MCF 10A (cell line): ENCODE results near the gene FBXO39. TPM values are rescaled to one million over a fixed set of nuclear protein-coding genes. Genes with fewer than 3 reads are reported as not detected.

Experiments used
- BruUV-seq: library from RNA; stranded (reverse); fragments of 400-500 nt; replicated peaks from 2 replicates; lab custom pipeline; 2021; lab: Mats Ljungman, UMichigan
- CTCF ChIA-PET: fragments of 300-600 bp; sonication (Branson Sonifier 250); formaldehyde crosslinking; extraction: SDS; loops from one replicate; lab custom pipeline; 2021; ENCODE audit warnings: antibody characterized with exemption, inconsistent platforms; lab: Yijun Ruan, JAX
- POLR2A ChIA-PET: fragments of 300-600, 350-650 bp; sonication (Branson Sonifier 250); formaldehyde crosslinking; extraction: SDS; loops from one replicate; lab custom pipeline; 2020; ENCODE audit warnings: antibody characterized with exemption, inconsistent platforms; lab: Yijun Ruan, JAX
- DNase-seq: peaks from one replicate; pipeline ENCODE4 v3.0.0-alpha.2; 2018; ENCODE audit not compliant: unreplicated experiment
- H3K27ac Mint-ChIP-seq: one replicate; pipeline ENCODE4 v1.8.0; 2022; ENCODE audit warnings: mild to moderate bottlenecking, low read depth, mixed read lengths; ENCODE audit not compliant: unreplicated experiment
- H3K27me3 Mint-ChIP-seq: one replicate; pipeline ENCODE4 v1.8.0; 2022; ENCODE audit warnings: mixed read lengths; ENCODE audit not compliant: insufficient read depth, unreplicated experiment
- H3K36me3 Mint-ChIP-seq: one replicate; pipeline ENCODE4 v1.8.0; 2022; ENCODE audit warnings: mild to moderate bottlenecking, moderate library complexity, mixed read lengths; ENCODE audit not compliant: insufficient read depth, unreplicated experiment
- H3K4me1 Mint-ChIP-seq: one replicate; pipeline ENCODE4 v1.8.0; 2022; ENCODE audit warnings: mixed read lengths; ENCODE audit not compliant: insufficient read depth, unreplicated experiment
- H3K4me3 Mint-ChIP-seq: one replicate; pipeline ENCODE4 v1.8.0; 2022; ENCODE audit warnings: mild to moderate bottlenecking, moderate library complexity, mixed read lengths; ENCODE audit not compliant: unreplicated experiment
- H3K9me3 Mint-ChIP-seq: one replicate; pipeline ENCODE4 v1.8.0; 2022; ENCODE audit warnings: mixed read lengths; ENCODE audit not compliant: unreplicated experiment
- CTCF ChIP-seq: fragments of 200-600 bp; IDR thresholded peaks from one replicate; pipeline ENCODE4 v1.8.0; 2022; ENCODE audit warnings: antibody characterized with exemption, mild to moderate bottlenecking; ENCODE audit not compliant: unreplicated experiment
- intact Hi-C: fragments of 100-400 bp; cut with micrococcal nuclease; formaldehyde crosslinking; loops from 2 replicates; pipeline ENCODE4 v1.14.1; 2022
- total RNA-seq: library from RNA; stranded (reverse); gene quantifications from 2 replicates; pipeline ENCODE4 v1.2.3, GENCODE V29; 2022

Gene FBXO39
- total RNA-seq, 1 experiment from 2014 or later, result 1.4 TPM

- DNase-seq, result no peak
- H3K9me3 Mint-ChIP-seq, result no peaks in the 10 kb centered on the region
- H3K36me3 Mint-ChIP-seq, result no peaks in the 10 kb centered on the region
- no TSS peak for BruUV-seq
- H3K27ac Mint-ChIP-seq, result no peak overlapping the region
- intact Hi-C loops, result loop anchor here (1.0 kb wide), 1 partner anchor 133 kb away; no protein-coding TSS in a partner anchor
- CTCF ChIA-PET, result interaction anchor here (0.6 to 1.1 kb wide), 2 partner anchors 20 to 44 kb away, joined by 3 to 4 read pairs; no protein-coding TSS in a partner anchor
- no peak for TF ChIP-seq CTCF
- POLR2A ChIA-PET, result no interaction called here
- H3K4me1 Mint-ChIP-seq, result no peaks in the 10 kb centered on the region
- no peak overlapping the region for H3K4me3 Mint-ChIP-seq
- peaks cover 2% of the 10 kb centered on the region for H3K27me3 Mint-ChIP-seq
These were observed 23.7 kb downstream of the FBXO39 start for GRCh38 chr17:6799738-6800137.

GRCh38 chr17:6800422-6801027 is 24.5 kb downstream of the FBXO39 start:
- no TSS peak for BruUV-seq
- H3K4me3 Mint-ChIP-seq, result no peak overlapping the region
- peak; percentile 43 for DNase-seq
- intact Hi-C loops, result loop anchor here (1.0 kb wide), 1 partner anchor 134 kb away; no protein-coding TSS in a partner anchor
- CTCF ChIA-PET, result interaction anchor here (0.5 to 1.2 kb wide), 8 partner anchors 13 to 150 kb away, joined by 3 to 11 read pairs (median 4); no protein-coding TSS in a partner anchor
- H3K27me3 Mint-ChIP-seq, result peaks cover 10% of the 10 kb centered on the region
- H3K27ac Mint-ChIP-seq, result no peak overlapping the region
- H3K9me3 Mint-ChIP-seq, result no peaks in the 10 kb centered on the region
- TF ChIP-seq CTCF, result peak; percentile 42
- no peaks in the 10 kb centered on the region for H3K4me1 Mint-ChIP-seq
- POLR2A ChIA-PET, result interaction anchor here (1.3 kb wide), 1 partner anchor 13 kb away, joined by 6 read pairs; no protein-coding TSS in a partner anchor
- no peaks in the 10 kb centered on the region for H3K36me3 Mint-ChIP-seq

- TF ChIP-seq CTCF, result no peak
- no TSS peak for BruUV-seq
- Mint-ChIP-seq H3K36me3 (no peaks in the 10 kb centered on the region), H3K9me3 (no peaks in the 10 kb centered on the region), H3K4me3 (no peak overlapping the region), H3K4me1 (no peaks in the 10 kb centered on the region), H3K27me3 (no peaks in the 10 kb centered on the region), H3K27ac (no peak overlapping the region)
- intact Hi-C loops, result no loop called here
- no peak for DNase-seq
- CTCF ChIA-PET, result interaction anchor here (0.7 to 1.0 kb wide), 2 partner anchors 32 to 190 kb away, joined by 3 read pairs; no protein-coding TSS in a partner anchor
- POLR2A ChIA-PET, result no interaction called here
These were observed 35.5 kb downstream of the FBXO39 start for GRCh38 chr17:6811510-6811909.

GRCh38 chr17:6812295-6812694 is 36.3 kb downstream of the FBXO39 start:
- no peak overlapping the region for H3K27ac Mint-ChIP-seq
- intact Hi-C loops, result no loop called here
- no peaks in the 10 kb centered on the region for H3K27me3 Mint-ChIP-seq
- no peak for DNase-seq
- no peaks in the 10 kb centered on the region for H3K9me3 Mint-ChIP-seq
- no peaks in the 10 kb centered on the region for H3K36me3 Mint-ChIP-seq
- ChIA-PET POLR2A (no interaction called here), CTCF (interaction anchor here (1.0 kb wide), 1 partner anchor 31 kb away, joined by 3 read pairs; no protein-coding TSS in a partner anchor)
- no peak overlapping the region for H3K4me3 Mint-ChIP-seq
- no peak for TF ChIP-seq CTCF
- no peaks in the 10 kb centered on the region for H3K4me1 Mint-ChIP-seq
- BruUV-seq, result no TSS peak
